GM18868 (cell line): ENCODE measurements around the gene GOLT1A.

Experiments
- ATAC-seq: cut with Tn5 transposase; IDR thresholded peaks from one replicate; pipeline ENCODE4 v1.9.1; 2021; ENCODE audit warnings: mild to moderate bottlenecking, moderate library complexity; ENCODE audit not compliant: unreplicated experiment

The GOLT1A gene

DNA sequence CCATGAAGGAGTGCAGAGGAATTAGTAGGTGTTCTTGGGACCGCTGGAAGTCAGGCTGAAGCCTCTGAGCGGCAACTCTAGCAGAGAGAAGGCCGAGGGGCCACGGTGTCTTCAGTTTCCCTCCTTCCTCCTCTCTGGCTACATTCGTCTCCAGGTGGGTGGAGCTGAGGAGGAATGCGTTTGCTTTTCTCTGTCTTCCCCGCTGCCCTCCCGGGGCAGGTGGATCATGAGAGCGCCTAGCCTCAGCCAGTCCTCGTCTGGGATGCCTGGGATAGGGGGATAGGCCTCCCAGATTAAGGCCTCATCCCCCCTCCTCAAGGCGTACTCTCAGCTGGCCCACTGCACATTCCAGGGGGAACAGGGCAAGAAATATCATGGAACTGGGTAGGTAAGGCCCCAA is 7.5 kb upstream of the GOLT1A start:
- no peak for ATAC-seq

DNA sequence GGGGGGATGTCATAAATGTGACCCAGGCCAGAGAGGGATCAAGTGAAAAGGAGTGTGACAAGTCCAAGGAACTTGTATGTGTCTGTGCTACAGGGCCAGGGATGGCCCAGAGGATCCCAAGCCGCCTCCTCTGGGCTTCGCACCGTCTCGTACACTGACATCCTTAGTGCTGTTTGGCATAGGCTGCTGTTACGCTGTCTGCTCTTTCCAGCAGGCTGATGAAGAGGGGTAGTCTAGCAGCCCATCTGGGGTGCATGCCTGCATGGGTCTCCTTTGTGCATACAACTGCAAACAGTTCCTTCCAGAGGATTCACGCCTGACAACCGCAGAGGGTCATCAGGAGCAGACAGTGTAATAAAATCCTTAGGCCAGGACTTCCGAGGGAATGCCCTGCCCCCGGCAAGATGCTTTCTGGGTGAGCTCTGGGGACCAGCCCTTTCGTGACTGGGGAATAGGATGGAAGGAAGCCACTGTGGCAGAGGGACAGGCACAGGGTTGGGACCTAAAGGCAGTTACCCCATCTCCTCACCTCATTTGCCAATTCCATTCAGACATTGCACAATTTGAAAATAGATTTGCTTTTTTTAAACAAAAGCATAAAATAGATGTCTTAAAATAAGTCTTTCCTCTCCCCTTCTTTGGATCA is 6.3 kb upstream of the GOLT1A start:
- ATAC-seq: no peak

- no peak for ATAC-seq
Observed at GRCh38 chr1:204218552-204218951, 4.8 kb upstream of the GOLT1A start.

GRCh38 chr1:204217648-204218000 is 3.8 kb upstream of the GOLT1A start:
- no peak for ATAC-seq

GRCh38 chr1:204216880-204217647 is 3.3 kb upstream of the GOLT1A start:
- no peak for ATAC-seq

GRCh38 chr1:204216236-204216635 is 2.4 kb upstream of the GOLT1A start:
- no peak for ATAC-seq

DNA sequence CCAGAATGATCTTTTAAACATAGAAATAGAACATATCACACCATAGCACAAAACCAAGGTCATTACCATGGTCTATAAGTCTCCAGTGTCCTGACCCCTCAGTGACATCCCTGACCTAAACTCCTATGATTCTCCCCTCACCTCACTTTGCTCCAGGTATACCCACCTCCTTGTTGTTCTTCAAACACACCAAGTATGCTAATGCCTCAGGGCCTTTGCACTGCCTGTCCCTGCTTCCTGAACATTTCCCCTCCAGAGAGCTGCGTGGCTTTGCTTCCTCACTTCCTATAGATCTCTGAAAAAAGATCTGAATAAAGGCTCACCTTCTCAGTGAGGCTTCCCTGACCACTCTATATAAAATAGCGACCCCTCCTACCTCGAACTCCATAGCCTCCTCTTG is 1.1 kb downstream of the GOLT1A start:
- no peak for ATAC-seq

DNA sequence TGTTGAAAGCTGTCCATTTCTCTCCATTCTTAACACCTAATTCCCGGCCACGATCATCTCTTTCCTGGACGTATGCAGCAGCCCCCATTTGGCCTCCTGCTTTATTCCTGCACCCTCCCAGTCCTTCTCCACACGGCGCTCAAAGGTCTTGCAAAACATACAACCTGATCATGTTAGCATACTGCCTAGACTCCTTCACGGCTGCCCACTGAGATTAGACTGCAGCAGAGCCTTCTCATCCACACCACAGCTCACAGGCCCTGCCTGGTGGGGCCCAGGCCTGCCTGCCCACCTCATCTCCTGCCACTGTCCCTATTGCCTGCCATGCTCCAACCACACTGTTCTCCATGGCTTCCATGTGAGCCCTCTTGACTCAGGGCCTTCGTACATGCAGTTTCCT is 2.7 kb downstream of the GOLT1A start:
- no peak for ATAC-seq

DNA sequence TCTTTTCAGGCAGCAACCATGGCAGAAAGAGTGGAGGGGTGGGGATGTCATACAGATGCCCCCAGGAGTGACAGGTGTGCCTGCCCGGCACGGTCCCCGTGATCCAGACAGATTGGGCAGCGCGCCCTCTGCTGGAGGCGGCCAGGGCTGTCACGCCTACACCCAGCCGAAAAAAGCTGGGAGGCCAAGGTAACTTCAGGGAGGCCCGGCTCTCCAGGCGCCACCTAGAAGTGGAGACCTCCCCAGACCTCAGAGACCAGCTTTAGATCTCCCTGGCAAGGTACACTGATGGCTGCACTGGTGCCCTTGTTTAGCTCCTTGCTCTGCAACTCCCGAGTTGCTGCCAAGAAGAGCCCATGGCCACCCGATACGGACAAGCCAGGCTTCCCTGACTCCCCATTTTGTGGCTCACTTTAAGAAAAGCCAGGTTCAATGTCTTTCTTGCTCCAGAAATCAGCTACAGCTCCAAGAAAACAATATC is 6.6 kb downstream of the GOLT1A start:
- ATAC-seq: no peak

- no peak for ATAC-seq
Observed at GRCh38 chr1:204206121-204206520, 7.7 kb downstream of the GOLT1A start.

- no peak for ATAC-seq
Observed at GRCh38 chr1:204205486-204205885, 8.3 kb downstream of the GOLT1A start.

- no peak for ATAC-seq
Observed at GRCh38 chr1:204204944-204205343, 8.8 kb downstream of the GOLT1A start.

DNA sequence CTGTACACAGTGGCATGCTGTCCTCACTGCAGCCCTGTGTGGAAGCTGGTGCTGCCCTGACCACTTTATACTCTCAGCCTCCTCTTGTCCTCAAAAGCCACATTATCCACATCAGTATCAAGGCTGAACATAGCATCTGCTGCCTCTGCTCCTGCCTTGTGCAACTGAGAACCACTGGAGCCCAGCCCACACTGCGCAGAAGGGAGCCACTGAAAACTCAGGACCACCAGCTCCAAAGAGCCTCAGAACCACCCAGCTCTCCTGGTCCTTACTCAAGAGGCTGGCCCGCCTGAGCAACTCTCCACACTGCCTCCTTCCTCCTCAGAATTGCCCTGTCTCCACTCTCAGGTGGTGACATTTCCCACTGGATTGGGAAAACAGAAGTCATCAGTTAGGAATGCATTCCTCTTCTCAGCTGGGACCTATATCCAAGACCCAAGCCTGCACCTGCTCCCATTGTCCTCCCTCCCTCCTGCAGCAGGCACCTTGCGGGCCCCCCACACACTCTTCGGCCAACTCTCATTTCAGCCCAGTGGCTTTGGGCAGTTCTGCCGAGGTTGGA is 10.5 kb downstream of the GOLT1A start:
- ATAC-seq: no peak

DNA sequence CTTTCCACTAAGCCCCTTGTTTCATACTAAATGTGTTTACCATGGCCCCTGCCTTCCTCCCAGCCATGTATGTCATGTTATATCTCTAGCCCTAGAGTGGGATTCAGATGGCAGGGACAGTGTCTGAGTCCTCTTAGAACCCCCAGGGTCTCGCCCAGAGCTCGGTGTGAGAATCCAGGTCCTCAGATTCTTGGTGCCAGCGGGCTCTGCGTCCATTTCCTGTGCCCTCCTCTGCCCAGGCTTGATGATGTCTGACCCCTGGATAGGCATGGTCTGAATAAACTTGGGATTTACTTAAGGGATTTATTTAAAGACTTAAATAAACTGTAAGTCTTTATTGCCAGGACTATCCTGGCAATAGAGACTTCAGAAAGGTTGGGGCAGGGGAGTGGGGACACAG is 11.3 kb downstream of the GOLT1A start:
- ATAC-seq: no peak

GRCh38 chr1:204201348-204202040 is 12.3 kb downstream of the GOLT1A start:
- no peak for ATAC-seq

DNA sequence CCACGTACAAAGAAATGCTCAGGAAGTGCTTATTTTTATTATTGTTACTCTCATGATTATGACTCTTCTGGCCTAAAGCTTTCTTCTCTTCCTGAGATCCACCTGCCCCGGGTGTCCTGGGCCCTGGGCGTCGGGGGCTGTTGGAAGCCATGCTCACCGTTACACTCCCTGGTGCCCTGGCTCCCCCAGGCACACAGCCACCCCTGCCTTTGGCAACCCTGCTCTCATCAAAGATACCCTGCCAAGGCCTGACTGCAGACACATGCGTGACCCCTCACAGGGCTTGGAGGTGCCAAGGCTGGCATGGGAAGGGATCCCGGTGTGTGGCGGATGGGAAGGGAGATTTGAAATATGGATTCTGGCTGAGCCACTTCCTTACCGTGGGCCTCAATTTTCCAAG is 14.2 kb downstream of the GOLT1A start:
- no peak for ATAC-seq

DNA sequence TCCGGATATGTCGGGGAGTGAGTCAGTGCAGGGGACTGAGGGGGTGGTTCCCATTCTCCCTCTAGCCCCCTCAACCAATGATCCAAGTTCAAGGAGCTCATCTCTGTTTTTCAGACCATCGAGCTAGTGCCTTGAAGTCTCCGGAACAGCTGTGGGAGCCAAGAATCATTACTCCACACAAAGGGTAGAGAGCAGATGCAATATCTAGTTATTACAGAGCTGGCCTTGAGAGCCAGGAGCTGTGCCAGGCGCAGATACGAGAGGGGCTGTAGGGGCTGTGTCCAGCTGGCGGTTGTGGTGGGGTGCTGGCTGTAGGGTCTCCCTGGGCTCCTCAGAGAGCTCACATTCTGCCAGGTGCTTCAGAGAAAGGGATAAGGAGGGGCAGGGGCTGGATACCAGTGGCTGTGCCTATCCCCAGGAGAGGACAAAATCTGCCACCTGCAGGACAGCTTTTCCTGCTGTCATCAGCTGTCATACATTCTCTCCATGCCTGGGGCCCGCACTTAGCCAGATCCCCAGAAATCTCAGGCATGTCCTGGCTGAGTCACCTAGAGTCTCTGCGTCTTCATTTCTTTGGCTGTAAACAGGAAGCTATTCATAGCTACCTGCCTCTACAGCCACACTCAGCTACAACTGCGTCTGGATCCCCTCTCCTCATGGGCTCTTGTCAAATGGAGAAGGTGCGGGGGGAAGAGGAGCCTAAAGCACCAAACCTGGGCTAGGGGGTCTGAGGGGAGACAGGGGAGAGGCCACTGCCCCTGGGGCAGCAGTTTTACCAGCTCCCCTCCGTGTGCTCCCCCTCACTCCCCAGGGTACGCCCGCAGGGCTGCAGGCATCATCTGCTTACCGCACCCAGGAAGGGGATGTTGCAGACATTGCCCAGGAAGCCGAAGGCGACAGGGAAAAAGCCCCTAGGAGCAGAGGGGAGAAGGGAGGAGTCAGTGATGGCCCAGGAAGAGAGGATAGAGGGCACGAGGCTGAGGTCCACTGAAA is 15.1 kb downstream of the GOLT1A start:
- no peak for ATAC-seq

DNA sequence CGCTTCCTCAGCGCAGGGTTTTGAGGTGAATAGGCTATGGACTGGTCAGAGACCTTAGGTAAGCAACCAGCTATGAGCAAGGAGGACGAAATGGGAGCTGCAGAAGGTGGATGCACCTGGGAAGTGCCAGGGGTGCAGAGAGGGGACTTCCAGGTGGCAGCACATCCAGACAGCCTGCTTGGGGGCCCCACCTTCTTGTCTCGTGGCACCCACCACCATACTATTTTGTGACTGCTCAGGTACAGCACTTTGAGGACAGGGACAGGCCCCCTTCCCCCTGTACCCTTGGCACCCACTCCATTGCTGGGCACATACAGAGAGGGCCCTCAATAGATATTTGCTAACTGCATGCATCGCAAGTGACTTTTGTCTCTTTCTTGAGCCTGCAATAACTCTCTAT is 16.7 kb downstream of the GOLT1A start:
- no peak for ATAC-seq

DNA sequence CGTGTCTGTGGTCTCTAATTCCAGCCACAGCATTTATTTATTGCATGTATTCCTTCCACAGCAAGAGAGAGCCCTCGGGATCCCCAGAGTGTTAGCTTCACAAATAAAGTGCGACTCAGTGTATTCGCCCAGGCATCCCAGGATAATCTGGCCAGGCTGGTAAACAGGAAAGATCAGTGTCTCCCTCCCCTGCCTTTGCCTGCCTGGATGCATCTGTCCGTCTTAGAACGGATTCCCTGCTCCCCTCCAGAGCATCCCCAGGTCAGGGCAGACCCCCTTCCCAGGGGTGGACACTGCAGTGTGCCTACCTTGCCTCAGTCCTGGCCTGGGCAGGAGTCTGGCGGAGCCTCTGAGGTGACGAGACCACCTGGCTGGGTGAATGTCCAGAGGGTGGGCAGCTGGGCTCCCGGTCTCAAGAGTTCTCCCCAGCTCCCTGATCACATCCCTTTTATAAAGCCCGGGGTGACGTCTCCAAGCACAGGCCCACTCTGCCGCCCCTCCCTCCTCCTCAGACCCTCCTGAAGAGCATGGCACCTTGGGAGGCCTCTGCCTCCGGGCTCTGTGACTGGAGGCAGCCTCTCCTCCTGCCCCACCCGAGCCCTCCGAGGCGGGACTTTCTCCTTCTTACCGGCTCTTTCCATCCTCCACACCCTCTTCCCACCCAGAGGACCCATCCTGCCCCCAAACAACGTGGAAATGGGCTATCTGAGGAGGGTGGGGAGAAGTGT is 17.6 kb downstream of the GOLT1A start, which contains the start of gene KISS1:
Gene KISS1 (minus strand): TSS at position 424 of the 728 bp plus-strand sequence. CDS start 3,615 bp downstream, outside the sequence.
- no peak for ATAC-seq

DNA sequence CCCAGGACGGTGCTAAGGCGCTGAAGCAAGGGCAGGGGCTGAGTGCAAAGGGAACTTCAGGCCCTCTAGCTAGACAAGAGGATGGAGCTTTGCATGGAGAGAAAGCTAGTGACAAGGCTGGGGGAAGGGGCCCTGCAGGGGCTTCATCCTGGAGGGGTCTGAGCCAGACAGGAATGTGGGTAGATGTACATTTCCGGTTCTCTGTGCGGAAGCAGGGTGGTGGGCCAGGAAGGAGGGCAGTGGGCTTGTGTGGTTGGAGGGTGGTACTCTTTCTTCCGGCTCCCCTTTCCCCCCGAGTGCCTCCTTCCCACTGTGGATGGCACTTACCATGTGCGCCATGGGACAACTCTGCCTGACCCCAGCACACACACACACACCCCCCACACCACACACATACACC is 19.0 kb downstream of the GOLT1A start:
- ATAC-seq: no peak
